GM19395 (cell line): ENCODE results near the gene MAD1L1.

Experiments used
- ATAC-seq: cut with Tn5 transposase; IDR thresholded peaks from one replicate; pipeline ENCODE4 v1.9.1; 2021; ENCODE audit warnings: mild to moderate bottlenecking, moderate library complexity; ENCODE audit not compliant: unreplicated experiment

MAD1L1 gene

DNA sequence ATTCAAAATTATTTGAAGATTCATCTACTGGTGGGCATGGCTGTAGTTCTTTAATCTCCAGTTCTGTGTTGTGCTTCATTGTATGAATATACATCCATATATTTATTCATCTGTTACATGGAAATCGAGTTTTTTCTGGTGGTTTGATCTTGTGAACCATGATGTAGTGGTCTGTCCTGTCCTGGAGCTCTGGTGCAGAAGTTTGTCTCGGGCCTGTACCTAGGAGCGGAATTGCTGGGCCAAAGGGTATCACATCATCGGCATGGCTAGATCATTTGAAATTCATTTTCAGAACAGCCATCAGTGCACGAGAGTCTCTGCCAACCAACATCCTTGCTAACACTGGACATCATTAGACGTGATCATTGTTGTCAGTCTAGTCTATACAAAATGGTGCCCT lies 455.6 kb downstream of the MAD1L1 start:
- ATAC-seq, result no peak

DNA sequence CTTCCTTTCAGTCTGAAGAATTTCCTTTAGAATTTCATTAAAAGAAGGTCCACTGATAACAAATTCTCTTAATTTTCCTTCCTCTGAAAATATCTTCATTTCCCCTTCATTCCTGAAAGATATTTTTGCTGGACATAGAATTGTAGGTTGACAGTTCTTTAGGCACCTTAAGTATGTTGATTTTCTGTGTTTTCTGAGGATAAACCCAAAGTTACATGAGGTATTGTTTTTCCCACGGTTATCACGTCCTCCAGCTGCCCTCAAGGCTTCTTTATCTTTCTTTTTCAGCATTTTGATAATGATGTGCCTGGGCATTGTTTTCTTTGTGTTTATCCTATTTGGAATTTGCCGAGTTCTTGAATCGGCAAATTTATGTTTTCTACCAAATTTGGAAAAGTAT lies 457.4 kb downstream of the MAD1L1 start:
- no peak for ATAC-seq

DNA sequence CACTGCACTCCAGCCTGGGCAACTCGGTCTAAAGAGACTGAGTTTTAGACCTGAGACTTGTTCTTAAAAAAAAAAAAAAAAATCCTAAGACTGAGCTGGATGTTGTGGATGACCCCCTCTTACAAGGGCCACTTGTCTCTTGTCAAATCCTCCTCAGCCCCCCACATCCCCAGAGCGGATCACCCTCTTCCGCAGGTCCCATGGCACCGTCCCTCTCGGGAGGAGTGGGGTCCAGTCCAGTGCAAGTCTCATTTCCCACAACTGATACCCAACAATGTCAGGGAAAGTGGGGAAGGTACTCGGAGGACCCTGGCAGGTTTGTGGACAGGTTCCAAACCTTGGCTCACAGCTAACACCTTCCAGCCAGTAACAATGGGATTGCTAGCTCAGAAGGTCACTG lies 462.4 kb downstream of the MAD1L1 start:
- no peak for ATAC-seq

DNA sequence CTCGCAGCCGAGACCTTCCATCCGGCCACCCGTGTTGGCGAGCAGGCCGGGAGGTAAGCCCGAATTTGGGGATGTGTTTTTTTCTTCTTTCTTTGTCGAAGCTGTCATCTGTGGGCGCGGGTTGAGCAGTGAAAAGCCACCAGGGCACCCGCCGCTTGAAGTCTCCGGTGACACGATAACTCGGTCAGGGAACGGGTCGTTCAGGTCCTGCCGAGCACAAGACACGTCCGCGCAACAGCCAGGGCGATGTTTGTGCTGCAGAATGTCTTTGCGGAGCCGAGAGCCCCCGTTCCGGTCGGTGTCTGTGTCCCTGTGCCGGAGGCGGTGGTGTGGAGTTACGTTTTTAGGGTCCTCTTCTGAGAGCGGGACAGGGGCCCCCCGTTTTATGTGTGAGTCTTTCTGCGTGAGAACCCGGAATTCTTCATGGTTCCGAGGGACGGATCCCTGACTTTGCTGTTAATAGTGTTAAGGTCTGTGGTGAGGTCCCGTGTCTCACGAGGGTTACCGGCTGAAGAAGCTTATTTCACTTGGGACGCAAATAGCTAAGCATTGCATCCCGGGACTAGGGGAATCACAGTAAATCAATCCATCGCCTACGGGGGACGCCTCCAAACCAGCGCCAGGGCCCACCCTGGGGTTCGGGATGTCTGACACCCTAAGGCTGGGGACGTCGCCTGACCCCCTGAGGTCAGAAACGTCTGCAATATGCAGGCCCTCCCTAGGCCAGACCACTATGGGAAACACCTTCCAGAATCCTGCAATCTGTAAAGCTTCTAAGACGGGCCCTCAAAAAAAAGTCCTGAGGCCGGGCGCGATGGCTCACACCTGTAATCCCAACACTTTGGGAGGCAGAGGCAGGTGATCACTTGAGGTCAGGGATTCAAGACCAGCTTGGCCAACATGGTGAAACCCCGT lies 463.2 kb downstream of the MAD1L1 start:
- no peak for ATAC-seq

DNA sequence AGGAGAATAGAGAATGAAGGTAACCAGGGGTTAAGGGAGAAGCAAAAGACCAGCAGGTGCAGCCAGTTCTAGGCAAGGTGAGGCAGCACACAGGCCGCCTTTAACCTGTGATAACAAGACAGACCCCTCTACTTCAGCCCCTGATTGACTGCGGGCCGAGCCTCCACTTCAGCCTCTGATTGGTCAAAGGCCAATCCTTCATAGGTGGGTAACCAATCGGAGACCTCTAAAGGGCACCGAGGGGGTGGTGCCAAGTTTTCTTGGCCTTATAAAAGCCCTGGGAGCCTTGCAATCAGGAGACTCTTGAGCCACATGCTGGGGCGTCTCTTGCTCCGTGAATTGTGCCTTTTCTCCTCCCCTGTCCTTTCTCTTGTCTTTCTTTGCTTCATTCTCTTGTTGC lies 463.9 kb downstream of the MAD1L1 start:
- no peak for ATAC-seq

DNA sequence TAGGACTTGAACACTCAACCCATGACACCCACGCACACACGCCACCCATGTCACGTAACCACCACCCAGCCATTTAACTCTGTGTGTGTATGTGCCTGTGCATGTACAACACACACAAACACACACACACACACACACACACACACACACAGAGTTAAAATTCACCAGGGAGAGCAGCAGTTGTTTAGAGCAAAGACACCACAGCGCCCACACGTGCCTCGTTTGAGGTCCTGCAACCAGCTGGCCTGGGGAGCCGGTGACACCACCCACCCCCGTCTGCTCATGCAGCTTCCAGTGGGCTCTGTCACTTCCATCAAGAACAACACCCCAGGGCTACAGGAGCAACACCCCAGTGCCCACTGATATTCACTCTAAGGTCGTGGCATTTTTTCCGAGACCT lies 465.2 kb downstream of the MAD1L1 start:
- ATAC-seq, result no peak
